ENCODE data around the gene CELF1. TPM values are rescaled to one million over a fixed set of nuclear protein-coding genes. Genes with fewer than 3 reads are reported as not detected.

The CELF1 gene
- polyA plus RNA-seq, 1 of the 3 experiments (the other 2 are of a cell fraction) = 47.5 TPM

GRCh38 chr11:47571895-47572294 is 19.0 kb upstream of the CELF1 start:
- peaks cover 4 to 10% of the 10 kb centered on the region in 2 experiments; a peak in 2 of 4 replicates for H3K4me1 ChIP-seq (ENCODE audit: control insufficient read depth in 1 of 2, insufficient read depth in 2 of 2, low read depth in 1 of 2, low read length in 1 of 2)
- H3K27ac ChIP-seq (ENCODE audit: low read depth in 2 of 2, low read length in 1 of 2) = no peak overlapping the region
- H3K36me3 ChIP-seq (replicated peaks in 1 of 2; ENCODE audit: control insufficient read depth in 1 of 2, insufficient read depth in 2 of 2, low read length in 1 of 2) = peaks cover 36 to 45% of the 10 kb centered on the region in 2 experiments
- H3K9me3 ChIP-seq = no peaks in the 10 kb centered on the region
- H2AFZ ChIP-seq (ENCODE audit: low read depth) = no peak overlapping the region
- H4K20me1 ChIP-seq (ENCODE audit: insufficient read depth) = peaks cover 4% of the 10 kb centered on the region; the same call in 1 of the 2 replicates
- TF ChIP-seq REST (IDR thresholded peaks at IDR 0.05; ENCODE audit: low read depth, low read length) (no peak), FOXJ3 (CRISPR knock-in tag; IDR thresholded peaks at IDR 0.05) (no peak), ELF1 (IDR thresholded peaks at IDR 0.05) (no peak), TEAD4 (IDR thresholded peaks at IDR 0.05; ENCODE audit: borderline replicate concordance, insufficient read depth) (no peak), RXRA (IDR thresholded peaks at IDR 0.05; ENCODE audit: borderline replicate concordance, low read depth) (no peak), ZBTB33 (IDR thresholded peaks at IDR 0.05; ENCODE audit: borderline replicate concordance, low read depth) (no peak), USF1 (IDR thresholded peaks at IDR 0.05; ENCODE audit: borderline replicate concordance, low read depth) (no peak), NFIC (IDR thresholded peaks at IDR 0.05; ENCODE audit: borderline replicate concordance) (no peak), GABPA (IDR thresholded peaks at IDR 0.05; ENCODE audit: low read depth) (no peak)
- no peaks in the 10 kb centered on the region for H3F3A ChIP-seq (replicated peaks; ENCODE audit: insufficient read depth)
- POLR2A ChIA-PET = no interaction called here
- H3K79me2 ChIP-seq (ENCODE audit: insufficient read depth) = peaks cover 80% of the 10 kb centered on the region
- CTCF ChIA-PET = interaction anchor here (1.3 kb wide), 1 partner anchor 18 kb away, joined by 3 read pairs; no protein-coding TSS in a partner anchor
- no peak overlapping the region for H3K4me2 ChIP-seq
- no peak overlapping the region for H3K9ac ChIP-seq
- no peaks in the 10 kb centered on the region for H3K27me3 ChIP-seq (ENCODE audit: insufficient read depth)
- 80% methylated on average over 1 of the region's 1 CpG for WGBS (ENCODE audit: low lambda C conversion rate)
- H3K9me2 ChIP-seq = no peaks in the 10 kb centered on the region
- no peak for DNase-seq
- H3K4me3 ChIP-seq (ENCODE audit: low read depth in 2 of 2, low read length in 1 of 2) = no peak overlapping the region

- Histone ChIP-seq H3K27me3 (ENCODE audit: insufficient read depth) (no peaks in the 10 kb centered on the region), H3K4me1 (ENCODE audit: control insufficient read depth in 1 of 2, insufficient read depth in 2 of 2, low read depth in 1 of 2, low read length in 1 of 2) (peaks cover 4 to 10% of the 10 kb centered on the region in 2 experiments; a peak in 3 of 4 replicates), H3K9me3 (no peaks in the 10 kb centered on the region), H2AFZ (ENCODE audit: low read depth) (no peak overlapping the region), H3K9ac (no peak overlapping the region), H4K20me1 (ENCODE audit: insufficient read depth) (peaks cover 4% of the 10 kb centered on the region; the same call in 1 of the 2 replicates), H3F3A (replicated peaks; ENCODE audit: insufficient read depth) (no peaks in the 10 kb centered on the region), H3K36me3 (replicated peaks in 1 of 2; ENCODE audit: control insufficient read depth in 1 of 2, insufficient read depth in 2 of 2, low read length in 1 of 2) (peaks cover 36 to 40% of the 10 kb centered on the region in 2 experiments), H3K9me2 (no peaks in the 10 kb centered on the region), H3K4me2 (no peak overlapping the region), H3K27ac (ENCODE audit: low read depth in 2 of 2, low read length in 1 of 2) (no peak overlapping the region), H3K4me3 (ENCODE audit: low read depth in 2 of 2, low read length in 1 of 2) (no peak overlapping the region), H3K79me2 (ENCODE audit: insufficient read depth) (peaks cover 80% of the 10 kb centered on the region)
- no peak for DNase-seq
- POLR2A ChIA-PET = no interaction called here
- 89% methylated on average over 4 of the region's 4 CpGs for WGBS (ENCODE audit: low lambda C conversion rate)
- CTCF ChIA-PET = no interaction called here
- TF ChIP-seq ELF1 (IDR thresholded peaks at IDR 0.05) = no peak
- TF ChIP-seq RXRA (IDR thresholded peaks at IDR 0.05; ENCODE audit: borderline replicate concordance, low read depth) = no peak
- no peak for TF ChIP-seq MXI1 (IDR thresholded peaks at IDR 0.05; ENCODE audit: low read depth, low read length)
- no peak for TF ChIP-seq RCOR1 (IDR thresholded peaks at IDR 0.05; ENCODE audit: low read length)
- no peak for TF ChIP-seq RFX5 (IDR thresholded peaks at IDR 0.05; ENCODE audit: low read length)
- TF ChIP-seq GABPA (IDR thresholded peaks at IDR 0.05; ENCODE audit: low read depth) = no peak
- no peak for TF ChIP-seq TEAD4 (IDR thresholded peaks at IDR 0.05; ENCODE audit: borderline replicate concordance, insufficient read depth)
- TF ChIP-seq NRF1 (IDR thresholded peaks at IDR 0.05; ENCODE audit: low read depth, low read length) = no peak
- no peak for TF ChIP-seq TCF12 (IDR thresholded peaks at IDR 0.05)
- no peak for TF ChIP-seq EP300 (IDR thresholded peaks at IDR 0.05; ENCODE audit: borderline replicate concordance in 1 of 2, low read depth in 1 of 2, low read length in 1 of 2)
- TF ChIP-seq REST (IDR thresholded peaks at IDR 0.05; ENCODE audit: low read depth, low read length) = no peak
- no peak for TF ChIP-seq SIN3A (IDR thresholded peaks at IDR 0.05; ENCODE audit: borderline replicate concordance, low read depth, low read length)
- TF ChIP-seq FOXM1 (IDR thresholded peaks at IDR 0.05; ENCODE audit: low read depth) = no peak
Measured at GRCh38 chr11:47571357-47571729, 18.4 kb upstream of the CELF1 start.
